AML-193 (cell line): ENCODE results near the gene RRP8.

Experiments used
- DNase-seq, 2 experiments: peaks; one replicate each; lab custom pipeline; 2025; lab: John Stamatoyannopoulos, UW

Gene RRP8

DNA sequence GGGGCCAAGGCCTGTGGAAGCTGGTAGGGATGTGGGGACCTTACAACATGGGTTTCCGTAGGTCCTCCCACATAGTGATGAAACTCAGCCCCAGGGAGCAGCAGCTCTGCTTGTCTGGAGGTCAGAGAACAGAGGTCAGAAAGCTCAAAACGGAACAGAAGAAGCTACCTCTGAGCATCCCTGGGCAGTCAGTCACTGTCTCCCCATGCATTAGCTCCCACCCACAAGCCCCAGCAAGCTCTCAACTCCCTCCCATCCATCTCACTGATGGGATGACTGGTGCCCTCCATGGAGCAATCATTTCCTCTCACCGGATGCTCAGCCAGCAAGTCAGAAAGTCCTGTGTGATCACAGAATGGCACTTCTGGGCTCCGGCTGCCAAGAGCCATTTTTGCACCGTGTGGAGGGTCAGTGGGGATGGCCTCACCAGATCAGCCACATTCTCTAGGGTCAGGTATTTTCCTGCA lies 13.9 kb upstream of the RRP8 start:
- DNase-seq: peak; percentile 50 to 63

DNA sequence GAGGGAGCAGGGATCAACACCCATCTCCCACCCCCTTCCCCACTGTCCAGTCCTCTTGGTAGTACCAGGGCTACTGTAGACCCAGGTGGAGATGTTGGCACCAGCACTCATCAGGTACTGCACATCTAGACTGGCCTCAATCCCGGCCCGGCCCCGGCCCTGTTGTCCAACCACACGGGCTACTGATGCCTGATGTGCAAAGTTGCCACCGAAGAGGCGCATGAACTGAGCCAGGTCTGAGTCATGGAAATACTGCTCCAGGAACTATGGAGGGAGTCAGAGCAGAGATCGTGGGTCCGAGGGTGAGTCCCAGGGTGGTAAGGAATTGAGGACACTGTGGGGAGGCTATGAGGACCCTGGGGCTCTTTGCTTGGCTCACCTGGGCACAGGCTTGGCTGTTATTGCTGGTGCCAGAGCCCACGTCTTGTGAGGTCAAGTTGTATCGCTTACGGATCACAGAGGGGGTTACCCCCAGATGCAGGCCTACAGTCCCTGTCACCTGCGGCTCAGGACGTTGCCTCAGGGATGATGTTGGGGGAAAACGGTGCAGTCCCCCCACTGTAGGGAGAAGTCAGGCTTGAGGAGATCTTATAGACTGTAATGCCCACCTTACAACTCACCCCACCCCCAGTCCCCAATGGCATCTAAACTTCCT lies 13.3 kb upstream of the RRP8 start:
- no peak for DNase-seq

DNA sequence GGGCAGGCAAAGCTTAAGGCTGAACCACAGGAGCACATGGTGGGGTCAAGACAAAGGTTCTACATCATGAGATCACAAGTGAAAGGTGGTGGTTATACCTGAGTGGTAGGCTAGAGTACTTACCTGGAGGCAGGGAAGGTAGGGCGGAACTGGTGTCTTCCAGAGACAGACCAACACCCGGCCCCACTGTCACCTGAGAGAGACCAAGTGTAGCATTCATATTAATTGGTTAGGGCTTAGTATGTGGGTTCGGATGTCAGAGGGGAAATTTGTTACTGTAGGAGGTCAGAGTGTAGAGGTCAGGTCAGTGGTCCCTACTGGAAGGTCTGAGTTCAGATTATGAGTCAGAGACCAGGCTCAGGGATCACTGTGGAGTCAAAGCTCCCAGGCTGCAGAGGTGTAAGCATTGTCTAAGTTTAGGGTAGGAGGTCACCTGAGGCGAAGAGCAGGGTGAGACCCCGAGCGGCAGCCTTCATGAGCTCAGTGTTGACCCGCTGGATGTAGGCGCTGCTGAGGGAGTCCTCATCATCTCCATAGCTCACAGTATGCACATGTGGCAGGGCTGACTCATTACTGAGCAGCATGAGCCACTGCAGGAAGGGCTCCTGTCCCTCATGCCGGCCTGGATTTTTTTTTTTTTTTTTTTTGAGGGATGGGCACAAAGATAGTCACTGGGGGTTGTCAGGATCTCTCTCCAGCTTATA lies 12.6 kb upstream of the RRP8 start:
- no peak for DNase-seq

DNA sequence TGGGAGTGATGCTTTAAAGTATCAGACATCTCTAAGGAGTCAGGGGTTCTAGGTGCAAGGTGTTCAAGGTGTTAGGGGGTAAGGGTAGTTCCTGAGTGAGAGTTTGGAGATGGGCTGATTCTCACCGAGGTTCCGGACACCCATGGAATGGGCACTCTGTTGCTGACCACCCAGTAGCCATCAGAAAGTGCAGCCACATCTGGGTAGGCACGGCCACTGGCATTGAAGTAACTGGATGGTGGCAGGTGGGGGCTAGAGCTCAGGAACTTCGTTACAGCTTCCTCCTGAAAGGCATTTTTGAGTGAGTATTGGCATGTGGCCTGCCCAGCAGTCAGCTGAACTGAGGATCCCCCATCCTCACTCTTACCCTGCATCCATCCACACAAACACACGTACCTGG lies 11.6 kb upstream of the RRP8 start:
- DNase-seq: no peak

DNA sequence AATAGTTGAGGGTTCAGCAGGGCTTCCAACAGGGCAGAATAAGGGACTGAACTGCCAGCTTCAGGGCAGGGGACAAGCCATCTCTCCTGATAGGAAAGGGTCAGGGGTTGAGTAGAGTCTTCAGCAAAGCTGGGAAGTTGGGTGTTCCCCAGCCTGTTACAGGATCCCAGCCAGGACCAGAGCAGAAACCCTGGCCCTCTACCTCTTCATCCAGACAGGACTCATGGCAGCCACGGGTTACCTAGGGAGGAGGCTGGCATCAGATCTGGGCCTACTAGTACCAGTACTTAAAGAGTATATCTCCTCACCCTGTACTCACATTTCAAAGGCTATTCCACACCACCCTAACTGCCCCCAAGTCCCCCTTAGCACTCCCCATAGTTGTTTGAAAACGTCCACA lies 11.0 kb upstream of the RRP8 start:
- DNase-seq: no peak

DNA sequence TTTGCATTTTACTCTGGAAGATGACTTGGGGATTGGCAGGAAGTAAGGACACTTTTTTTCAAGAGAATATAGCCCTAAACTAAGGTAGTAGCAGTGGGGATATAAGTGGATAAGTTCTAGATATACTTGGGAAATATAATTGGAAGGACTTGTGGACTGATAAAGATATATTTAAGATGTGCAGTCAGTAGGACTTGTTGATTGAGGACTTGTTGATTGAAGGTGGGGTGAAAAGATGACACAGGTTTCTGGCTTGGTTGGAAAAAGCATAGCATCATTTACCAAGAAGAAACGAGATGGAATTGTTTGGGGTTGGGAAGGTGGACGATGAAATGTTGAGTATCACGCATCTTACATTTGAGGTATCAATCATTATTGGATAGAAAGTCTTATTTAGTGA lies 10.1 kb upstream of the RRP8 start:
- DNase-seq: no peak

DNA sequence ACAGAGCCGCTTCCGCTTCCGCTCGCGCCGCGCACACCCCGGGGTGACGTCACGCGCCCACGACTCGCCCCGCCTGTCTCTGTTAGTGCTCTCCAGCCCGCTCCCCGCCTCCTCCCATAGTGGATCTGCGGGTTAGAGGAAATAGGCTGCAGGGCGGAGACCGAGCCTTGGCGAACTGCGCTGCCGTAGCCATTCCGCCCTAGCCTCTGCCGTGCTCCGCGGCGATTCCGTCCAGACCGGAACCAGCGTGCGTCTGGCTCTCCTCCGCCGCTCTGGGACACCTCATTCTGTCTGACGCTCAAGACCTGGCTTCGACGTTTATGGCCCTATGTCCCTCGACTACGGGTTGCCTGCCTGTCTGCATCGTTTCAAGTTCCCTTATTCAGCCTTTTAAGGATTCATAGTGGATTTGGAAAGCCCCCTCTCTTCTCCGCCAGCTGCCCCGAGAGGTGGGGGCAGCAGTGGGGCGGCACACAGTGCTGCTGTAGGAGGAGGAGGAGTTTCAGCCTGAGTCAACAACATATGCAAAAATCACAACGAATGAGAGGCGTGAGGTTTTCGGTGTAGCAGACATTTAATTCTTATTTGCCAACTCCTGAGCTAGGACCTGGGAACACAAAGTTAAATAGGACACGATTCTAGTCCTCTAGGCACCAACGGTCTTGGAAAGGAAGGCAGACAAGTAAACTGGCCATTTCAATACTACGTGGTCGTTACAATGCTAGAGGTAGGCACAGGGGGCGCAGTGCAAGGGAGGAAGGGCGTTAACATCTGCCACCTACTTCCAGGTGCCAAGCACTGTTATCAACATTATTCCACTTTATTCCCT lies 9.0 kb upstream of the RRP8 start, which contains the start of gene TAF10:
Gene TAF10 (minus strand): TSS at position 4 of the 829 bp plus-strand sequence. CDS start 27 bp downstream, outside the sequence.
- peak; percentile 88 to 94 for DNase-seq

DNA sequence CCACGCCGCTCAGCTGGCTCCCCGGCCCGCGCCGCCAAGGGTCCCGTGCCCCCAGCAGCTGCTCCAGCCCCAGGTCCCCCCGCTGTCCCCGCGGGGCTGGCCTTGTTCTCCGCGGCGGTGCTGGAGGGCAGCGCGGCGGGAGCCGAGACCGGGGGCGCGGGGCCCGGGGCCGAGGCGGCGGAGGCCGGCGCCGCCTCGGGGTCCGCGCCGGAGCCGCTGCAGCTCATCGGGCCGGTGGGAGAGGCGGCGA lies 8.5 kb upstream of the RRP8 start:
- DNase-seq: no peak

DNA sequence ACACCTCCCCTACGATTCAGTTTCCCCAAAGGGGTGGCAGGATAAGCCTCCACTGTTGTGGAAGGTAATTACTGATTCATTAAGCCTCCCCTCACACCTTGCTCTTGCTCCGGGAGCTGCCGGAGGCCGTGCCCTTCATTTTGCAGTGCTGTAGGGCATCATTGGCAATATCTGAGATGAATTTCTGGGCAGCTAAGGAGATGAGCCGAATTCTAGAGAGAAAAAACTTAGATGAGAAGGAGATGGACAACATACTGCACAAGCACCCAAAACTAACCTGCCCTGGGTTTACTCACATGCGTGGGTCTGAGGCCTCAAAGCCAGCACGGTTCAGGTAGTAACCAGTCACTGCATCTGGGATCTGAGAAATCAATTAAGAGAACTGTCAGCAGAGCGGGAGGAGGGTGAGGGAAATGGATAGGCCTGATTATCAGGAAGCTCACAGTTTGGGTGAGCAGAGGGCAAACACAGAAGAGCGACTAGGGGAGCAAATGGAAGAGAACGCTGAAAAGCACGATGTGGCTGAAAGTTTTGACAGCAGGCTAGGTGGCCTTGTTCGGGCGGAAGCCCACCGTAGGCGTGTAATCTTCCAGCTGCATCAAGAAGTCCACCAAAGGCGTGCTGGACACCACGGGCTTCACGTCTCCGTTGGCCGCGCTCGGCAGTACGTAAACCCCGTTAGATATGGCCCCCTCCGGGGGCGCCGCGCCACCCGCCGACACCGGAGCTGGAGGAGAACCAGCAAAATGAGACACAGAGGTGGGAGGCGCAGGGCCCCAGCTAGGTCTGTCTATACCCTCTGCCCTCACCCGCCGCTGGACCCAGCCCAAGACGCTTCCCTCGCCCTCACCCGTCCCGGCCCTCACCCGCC lies 7.9 kb upstream of the RRP8 start:
- no peak for DNase-seq

DNA sequence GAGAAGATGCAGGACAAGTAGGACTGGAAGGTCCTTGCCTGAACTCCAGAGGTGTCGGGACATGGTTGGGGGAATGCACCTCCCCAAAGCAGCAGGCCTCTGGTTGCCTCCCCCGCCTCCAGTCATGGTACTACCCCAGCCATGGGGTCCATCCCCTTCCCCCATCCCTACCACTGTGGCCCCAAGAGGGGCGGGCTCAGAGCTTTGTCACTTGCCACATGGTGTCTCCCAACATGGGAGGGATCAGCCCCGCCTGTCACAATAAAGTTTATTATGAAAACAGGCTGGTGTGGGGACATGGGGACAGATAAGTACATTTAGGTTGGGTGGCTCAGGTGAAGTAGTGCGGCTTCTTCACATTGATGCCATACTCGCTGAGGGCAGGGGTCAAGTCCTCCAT lies 7.2 kb upstream of the RRP8 start:
- no peak for DNase-seq

DNA sequence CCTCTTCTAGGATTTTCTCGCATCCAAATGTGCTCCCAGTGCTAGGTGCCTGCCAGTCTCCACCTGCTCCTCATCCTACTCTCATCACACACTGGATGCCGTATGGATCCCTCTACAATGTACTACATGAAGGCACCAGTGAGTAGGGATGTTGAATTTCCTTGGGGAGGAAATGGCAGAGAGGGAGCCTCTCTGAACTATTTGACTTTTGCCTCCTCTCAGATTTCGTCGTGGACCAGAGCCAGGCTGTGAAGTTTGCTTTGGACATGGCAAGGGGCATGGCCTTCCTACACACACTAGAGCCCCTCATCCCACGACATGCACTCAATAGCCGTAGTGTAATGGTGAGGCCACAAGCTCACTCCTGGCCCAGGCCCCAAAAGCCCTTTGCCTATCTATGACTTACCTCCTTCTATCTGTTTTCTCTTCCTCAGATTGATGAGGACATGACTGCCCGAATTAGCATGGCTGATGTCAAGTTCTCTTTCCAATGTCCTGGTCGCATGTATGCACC lies 6.1 kb upstream of the RRP8 start:
- DNase-seq: no peak

DNA sequence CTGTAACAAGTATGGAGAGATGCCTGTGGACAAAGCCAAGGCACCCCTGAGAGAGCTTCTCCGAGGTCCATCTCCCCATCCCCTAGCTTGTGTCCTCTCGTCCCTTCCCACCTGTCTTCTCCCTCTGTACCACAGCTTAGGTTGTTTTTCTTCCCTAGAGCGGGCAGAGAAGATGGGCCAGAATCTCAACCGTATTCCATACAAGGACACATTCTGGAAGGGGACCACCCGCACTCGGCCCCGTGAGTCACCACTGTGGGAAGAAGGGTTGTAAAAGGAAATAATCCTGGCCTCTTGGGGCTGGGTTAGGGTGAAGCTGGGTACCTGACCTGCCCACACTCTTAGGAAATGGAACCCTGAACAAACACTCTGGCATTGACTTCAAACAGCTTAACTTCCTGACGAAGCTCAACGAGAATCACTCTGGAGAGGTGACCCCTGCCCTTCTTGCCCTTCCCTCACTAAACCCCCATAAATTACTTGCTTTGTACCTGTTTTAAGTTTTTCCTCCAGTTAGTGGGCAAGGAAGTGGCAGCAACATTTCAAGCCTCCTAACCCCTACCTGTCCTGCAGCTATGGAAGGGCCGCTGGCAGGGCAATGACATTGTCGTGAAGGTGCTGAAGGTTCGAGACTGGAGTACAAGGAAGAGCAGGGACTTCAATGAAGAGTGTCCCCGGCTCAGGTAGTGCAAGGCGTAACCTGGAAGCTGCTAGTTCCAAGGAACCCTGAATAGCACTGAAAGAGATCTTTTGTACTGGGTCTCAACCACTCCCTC lies 5.5 kb upstream of the RRP8 start:
- DNase-seq: no peak

DNA sequence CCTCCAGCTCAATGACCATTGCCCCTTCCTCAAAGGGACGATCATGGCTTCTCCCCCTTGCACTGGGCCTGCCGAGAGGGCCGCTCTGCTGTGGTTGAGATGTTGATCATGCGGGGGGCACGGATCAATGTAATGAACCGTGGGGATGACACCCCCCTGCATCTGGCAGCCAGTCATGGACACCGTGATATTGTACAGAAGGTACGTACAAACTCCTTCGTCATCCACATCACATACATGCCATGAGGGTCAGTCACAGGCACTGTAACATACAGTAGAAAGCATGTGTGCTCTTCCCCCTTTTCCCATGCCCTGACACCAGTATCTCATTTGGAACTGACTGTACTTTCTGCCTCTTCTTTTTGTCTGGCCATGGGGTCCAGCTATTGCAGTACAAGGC lies 4.6 kb upstream of the RRP8 start:
- no peak for DNase-seq

DNA sequence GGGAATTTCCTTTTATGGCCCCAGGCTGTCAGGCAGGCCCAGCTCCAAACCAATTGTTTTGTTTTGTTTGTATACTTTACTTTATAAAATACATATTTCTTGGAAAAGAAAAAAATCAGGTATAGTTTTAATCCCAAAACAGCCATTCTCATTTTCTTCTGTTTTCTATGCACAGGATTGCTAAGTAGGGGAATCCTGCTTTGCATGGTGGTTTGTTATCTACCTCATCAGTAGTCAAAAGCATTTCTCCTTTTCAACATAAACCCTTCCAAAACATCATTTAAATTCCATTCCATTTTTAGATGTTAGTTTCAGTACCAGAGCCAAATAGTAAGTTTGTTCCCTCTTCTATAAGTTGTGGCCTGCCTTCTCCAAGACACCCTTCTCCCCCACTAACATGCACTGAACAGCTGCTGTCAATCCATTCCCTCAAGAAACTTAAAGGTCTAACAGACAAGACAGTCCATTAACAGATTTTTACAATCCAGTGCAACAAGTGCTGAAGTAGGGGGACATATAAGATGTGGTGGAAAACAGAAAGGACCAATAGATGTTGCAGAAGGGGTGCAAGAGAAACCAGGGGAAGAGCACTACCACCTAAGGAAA lies 3.9 kb upstream of the RRP8 start:
- DNase-seq: no peak

DNA sequence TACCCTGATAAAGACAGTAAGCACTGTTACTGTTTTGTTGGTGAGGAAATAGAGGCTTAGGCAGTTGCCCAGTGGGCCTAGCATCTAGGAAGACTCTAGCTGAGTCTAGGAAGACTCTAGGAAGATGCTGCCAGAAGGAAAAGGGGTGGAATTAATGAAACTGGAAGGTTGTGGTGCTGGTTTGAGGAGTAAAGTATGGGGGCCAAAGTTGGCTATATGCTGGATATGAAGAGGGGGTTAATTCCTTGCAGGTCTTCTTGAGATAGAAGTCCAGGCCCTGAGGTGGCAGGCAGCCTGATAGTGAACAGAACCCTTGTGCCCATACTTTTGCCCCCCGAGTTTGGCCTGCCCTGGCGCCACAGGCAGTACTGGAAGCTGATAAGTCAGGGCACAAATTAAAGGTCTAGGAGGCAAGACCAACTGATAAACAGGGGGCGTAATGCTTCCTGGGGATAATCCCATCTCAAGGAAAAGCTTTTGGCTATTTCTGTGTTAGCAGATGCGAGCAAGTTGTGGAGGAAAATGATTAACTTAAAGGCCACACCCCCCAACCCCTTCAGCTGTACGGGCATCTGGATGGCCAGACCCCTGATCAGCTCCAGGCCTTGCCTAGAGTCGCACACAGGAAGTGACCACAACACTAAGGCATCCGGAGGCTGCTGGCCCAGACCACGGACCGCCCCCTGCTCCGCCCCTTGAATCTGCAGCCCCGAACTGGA lies 3.2 kb upstream of the RRP8 start:
- peak; percentile 55 to 70 for DNase-seq

DNA sequence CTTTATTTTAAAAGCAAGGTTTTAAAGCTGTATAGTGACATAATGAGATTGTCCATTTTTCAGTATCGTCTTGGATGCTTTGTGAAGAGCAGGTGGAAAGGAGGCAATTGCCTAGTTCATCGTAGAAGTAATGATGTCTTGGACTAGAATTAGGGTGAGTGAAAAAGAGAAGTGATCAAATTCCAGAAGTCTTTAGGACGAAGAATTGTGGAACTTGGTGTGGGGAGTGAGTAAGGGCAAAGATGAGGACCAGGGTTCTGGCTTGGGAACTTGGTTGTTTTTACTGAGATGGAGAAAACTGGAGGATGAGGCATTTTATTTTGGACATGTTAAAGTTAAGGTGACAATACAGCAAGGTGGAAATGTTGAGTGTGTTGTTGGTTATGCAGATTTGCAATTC lies 1.4 kb upstream of the RRP8 start:
- peak in 1 of 2 experiments; percentile 8 for DNase-seq

DNA sequence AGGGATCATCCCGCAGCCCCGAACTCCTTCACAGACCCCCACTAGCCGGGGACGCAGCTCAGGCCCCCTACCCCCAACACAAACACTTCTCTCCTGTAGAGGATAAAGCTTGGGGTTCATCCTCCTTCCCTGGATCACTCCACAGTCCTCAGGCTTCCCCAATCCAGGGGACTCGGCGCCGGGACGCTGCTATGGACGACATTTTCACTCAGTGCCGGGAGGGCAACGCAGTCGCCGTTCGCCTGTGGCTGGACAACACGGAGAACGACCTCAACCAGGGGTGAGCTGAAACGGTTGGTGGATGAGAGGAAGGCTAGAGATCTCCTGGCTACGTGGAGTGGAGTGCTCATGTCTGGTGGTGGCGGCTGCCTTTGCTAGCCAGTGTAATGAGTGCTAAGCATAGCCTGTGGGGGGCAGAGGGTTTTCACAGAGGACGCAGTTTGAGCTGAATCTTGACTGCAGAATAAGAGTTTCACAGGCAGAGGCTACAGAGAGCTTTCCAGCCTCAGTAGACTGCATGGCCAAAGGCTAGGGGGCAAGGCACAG lies 738 bp upstream of the RRP8 start:
- peak; percentile 40 to 58 for DNase-seq

DNA sequence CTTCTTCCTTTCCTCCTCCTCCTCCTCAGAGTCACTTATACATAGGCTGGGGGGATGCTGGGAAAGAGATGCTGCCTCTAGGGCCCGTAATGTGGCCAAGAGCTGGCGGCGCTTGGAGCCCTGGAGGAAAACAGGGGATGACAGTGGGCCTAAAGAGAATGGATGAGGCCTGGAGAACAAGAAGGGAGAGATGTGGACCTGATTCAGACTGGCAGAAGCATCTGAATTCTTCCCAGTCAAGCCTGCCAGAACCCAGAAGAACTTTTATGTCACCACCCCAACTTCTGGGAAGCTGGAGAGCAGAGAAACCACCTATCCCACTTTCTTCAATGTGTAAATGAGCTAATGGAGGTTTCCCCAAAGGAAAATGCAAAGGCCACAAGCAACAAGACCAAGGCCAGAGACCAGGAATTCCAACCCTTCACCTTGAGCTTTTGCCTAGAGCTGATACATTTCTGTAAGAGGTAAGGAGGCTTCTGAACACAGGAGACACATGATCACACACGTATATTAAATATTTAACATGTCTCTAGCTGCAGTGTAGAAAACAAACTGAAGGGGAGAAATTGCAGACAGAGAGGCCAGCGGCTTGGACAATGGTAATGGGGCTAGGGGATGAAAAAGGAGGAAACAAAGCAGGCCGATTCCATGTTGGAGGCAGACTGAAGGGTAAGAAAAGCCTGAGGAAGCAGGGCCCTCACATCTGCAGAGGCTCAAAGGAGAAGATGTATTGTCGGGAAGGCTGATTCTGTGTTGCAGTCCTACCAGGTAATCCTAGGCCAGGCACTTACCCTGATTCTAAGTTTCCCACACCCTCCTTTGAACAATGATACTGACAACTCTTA lies 1.1 kb downstream of the RRP8 start:
- DNase-seq: no peak

DNA sequence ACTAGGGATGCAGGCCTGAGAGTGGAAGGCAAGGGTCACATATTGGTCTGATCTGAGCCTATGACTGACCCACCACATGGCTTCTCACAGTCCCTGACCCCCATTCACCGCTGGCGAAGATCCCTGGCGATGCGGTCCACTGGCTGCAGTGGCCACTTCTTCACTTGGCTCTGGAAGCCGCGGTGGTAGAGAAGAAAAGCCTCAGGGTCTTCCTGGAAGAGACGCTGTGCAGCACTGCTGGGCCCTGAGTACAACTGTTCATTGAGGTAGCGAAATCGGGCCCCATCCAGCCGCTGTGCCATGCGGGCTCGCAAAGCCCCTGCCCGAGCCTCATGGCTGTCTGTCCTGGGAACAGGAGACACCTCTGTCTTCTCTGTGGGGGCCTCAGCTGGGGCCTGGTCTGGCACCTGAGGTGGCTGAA lies 2.4 kb downstream of the RRP8 start:
- no peak for DNase-seq
